ENCODE measurements around the gene STARD8.
A peak's percentile ranks its signal among the peaks of the same experiment; 100 is the strongest.
"Not testable (repeated sequence)": the region's sequence is repeated elsewhere in the genome, so short reads cannot be mapped to it uniquely, and the experiment has no call there.

Gene STARD8

DNA sequence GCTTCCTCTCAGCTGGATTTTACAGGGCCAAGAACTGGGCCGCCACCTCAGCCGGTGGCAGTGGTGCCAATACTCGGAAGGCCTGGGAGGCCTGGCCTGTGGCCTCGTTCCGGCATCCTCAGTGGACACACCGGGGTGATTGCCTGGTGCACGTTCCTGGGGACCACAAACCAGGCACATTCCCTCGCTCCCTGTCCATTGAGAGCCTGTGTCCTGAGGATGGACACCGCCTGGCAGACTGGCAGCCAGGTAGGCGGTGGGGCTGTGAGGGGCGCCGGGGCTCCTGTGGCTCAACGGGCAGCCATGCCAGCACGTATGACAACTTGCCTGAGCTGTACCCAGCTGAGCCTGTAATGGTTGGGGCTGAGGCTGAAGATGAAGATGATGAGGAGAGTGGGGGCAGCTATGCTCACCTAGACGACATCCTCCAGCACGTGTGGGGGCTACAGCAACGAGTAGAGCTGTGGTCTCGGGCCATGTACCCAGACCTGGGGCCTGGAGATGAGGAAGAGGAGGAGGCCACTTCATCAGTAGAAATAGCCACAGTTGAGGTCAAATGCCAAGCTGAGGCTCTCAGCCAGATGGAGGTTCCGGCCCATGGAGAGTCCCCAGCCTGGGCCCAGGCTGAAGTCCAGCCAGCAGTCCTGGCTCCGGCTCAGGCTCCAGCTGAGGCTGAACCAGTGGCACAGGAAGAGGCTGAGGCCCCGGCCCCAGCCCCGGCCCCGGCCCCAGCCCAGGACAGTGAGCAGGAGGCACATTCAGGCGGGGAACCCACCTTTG, 70.4 kb downstream of the STARD8 start:
- no peak for DNase-seq (ENCODE audit: low read depth)

DNA sequence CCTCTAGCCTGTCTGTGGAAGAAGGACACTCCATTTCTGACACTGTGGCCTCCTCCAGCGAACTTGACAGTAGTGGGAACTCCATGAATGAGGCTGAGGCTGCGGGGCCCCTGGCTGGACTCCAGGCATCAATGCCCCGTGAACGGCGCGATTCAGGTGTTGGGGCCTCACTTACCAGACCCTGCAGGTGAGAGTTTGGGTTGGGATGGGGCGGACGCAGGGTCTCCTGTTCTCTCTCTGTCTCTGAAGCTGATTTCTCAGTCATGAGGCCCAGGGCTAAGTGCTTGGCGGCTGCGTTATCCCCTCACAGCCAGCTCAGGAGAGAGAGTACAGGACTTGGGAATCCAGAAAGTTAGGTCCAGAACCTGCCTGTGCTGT, 71.0 kb downstream of the STARD8 start:
- no peak for DNase-seq (ENCODE audit: low read depth)

DNA sequence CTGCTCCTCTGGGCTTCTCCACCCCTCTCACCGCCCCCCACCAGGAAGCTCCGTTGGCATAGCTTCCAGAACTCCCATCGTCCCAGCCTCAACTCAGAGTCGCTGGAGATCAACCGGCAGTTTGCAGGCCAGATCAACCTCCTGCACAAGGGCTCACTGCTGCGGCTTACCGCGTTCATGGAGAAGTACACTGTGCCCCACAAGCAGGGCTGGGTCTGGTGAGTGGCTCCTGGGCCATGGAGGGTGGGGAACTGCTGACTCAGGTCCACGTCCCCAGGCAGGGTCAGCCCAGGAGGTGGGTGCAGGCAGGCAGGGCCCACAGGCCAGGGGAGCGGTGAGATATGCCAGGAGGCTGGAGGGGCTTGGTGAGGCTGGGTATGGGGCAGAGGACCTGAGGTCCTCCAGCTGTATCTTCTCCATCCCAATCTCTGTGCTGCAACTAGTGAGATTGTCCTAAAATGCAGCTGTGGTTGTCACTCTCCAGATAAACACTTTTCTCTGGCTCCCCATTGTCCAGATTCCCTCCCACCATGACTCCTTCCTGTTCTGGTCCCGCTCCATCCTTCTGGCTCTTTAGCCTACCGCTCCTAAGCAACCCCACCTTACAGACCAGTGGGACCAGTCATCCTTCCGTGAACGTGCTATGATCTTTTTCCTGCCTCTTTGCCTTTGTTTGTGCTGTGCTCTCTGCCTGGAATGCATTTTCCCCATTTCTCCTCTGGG, 71.9 kb downstream of the STARD8 start:
- DNase-seq (ENCODE audit: low read depth) = no peak

DNA sequence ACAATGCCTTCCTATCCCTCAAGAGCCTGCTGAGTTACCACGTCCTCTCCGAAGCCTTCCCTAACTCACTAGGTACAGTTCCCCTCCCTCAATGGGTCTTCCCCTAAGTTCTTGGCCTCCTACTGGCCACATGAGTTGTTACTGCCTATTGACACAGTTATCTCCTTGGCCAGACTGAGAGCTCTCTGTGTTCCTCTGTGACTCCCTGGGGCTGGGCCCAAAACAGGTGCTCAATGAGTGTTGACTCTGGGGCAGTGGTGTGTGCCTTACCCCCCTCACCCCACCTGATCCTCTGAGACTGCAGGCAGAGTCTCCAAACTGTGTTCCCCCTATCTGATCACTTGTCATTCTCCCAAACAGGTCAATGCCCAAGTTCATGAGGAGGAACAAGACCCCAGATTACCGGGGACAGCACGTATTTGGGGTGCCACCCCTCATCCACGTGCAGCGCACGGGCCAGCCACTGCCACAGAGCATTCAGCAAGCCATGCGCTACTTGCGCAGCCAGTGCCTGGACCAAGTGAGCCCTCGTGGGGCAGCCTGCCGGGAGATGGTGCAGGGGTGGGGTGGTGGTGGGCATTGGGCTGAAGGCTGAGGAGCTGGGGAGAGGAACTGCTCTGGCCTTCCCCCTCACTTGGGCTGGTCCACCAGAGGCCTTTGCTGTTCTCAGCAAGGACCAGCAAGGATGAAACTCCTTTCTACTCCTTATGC, 72.6 kb downstream of the STARD8 start:
- DNase-seq (ENCODE audit: low read depth) = no peak

DNA sequence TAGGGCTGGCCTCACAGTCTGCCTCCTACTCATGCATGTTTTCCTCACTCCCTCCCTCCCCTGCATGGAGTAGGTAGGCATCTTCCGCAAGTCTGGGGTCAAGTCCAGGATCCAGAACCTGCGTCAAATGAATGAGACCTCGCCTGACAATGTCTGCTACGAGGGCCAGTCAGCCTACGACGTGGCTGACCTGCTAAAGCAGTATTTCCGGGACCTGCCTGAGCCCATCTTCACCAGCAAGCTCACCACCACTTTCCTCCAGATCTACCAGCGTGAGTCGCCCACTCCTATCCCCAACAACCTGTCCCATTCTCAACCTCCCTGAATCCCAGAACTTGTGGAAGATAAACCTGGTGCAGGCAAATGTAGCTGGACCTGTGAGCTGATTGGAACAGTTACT, 73.4 kb downstream of the STARD8 start:
- DNase-seq (ENCODE audit: low read depth) = no peak

DNA sequence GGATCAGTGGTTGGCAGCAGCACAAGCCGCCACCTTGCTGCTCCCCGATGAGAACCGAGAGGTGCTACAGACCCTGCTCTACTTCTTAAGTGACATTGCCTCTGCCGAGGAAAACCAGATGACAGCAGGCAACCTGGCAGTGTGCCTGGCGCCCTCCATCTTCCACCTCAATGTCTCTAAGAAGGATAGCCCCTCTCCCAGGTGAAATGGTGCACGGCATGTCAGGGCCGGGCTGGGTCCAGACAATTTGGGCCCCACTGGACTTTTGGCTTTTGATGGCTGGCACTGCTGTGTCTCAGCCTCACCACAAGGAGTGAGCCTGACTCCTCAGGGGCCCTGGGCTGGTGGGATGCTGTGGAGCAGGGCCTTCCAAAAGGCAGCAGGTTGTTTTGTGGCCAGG, 74.1 kb downstream of the STARD8 start:
- no peak for DNase-seq (ENCODE audit: low read depth)

DNA sequence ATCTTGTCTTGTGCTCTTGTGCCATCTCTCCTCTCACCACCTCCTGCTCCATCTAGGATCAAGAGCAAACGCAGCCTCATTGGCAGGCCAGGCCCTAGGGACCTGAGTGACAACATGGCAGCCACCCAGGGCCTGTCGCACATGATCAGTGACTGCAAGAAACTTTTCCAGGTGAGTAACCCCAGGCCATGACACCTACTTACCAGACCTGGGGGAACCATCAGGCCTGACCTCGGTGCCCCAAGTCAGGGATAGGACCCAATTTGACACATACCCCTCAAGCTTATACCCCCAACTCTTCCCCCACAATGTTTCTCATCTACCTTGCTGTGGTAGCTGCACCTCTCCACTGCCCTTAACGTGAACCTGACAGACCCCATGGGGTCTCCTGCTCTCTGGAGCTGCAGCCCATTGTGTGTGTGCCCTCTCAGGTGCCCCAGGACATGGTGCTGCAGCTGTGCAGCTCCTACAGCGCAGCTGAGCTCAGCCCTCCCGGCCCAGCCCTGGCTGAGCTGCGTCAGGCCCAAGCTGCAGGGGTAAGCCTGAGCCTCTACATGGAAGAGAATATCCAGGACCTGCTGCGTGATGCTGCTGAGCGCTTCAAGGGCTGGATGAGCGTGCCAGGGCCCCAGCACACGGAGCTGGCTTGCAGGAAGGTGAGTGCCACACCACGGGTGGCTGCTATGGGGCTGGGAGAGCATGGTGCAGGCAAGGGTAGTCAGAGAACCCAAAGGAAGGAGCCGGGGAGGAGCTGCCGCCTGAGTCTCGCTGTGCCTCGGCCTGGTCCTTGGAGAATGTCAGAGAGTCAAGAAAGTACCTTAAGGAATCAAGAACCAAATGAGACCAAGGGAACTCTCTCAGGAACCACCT, 74.8 kb downstream of the STARD8 start:
- DNase-seq (ENCODE audit: low read depth) = no peak

DNA sequence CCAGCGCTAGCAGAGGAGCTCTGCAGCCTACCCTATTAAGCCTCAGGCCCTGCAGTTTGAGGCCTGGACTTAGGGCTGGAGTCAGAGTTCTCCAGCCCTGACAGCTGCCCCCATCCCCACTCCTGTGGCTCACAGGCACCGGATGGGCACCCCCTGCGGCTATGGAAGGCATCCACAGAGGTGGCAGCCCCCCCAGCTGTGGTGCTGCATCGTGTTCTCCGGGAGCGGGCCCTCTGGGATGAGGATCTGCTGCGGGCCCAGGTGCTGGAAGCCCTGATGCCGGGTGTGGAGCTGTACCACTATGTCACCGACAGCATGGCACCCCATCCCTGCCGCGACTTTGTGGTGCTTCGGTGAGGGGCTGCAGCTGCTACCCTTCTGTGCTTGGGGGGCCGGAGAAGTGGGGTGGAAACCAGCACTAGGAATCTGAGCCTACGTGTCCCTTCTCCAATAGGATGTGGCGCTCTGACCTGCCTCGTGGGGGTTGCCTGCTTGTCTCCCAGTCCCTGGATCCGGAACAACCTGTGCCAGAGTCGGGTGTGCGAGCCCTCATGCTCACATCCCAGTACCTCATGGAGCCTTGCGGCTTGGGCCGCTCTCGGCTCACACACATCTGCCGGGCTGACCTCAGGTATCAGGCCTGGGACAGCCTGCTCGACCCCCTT, 76.2 kb downstream of the STARD8 start:
- DNase-seq (ENCODE audit: low read depth) = no peak

DNA sequence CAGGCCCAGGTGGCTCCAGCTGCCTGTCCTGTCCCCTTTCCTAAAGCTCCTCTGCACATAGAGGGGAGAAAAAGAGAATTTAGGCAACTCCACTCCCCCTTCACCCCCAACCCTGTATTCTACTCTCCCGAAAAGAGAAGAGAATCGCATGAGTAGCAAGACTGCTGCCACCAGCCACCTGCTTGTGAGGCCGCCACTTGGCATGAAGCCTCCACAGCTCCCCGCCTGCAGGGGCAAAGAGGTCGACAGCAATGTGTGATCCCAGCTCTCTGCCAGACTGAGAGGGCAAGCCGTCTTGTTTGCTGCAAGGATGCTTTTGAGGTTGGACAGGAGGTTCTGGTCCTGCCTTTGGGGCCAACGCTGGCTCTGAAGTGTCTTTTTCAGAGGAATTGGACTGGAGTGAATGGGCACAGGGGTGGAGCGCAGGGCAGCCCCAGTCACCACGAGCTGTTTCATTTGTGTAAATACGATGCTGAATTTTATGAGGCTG, 77.1 kb downstream of the STARD8 start:
- DNase-seq (ENCODE audit: low read depth) = no peak

DNA sequence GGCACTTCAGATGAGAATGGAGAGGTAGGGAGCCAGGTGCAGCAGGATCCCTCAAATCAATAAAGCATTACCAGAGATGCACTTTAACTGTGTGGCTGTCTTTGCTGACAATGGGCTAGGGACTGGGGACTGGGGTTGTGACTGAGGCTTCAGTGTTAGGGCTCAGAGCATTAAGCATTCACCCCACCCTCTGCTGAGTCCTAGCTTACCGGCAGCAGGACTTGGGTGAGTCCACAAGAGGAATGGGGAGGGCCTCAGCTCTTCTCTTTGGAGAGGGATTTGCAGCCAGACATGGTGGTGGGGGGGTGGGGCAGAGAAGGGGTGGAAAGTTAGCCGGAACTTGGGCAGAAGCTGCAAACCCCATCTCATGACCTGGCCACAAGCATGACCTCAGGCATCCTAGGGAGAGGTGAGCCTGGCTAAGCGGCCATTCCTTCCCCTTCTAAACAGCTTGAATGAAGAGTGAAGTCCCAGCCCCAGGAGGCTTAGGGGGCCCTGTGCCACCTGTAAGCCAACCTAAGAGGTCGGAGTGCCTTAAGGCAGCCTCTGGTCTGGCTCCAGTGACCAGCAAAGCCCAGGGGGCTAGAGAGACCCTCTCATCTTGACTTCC, 78.4 kb downstream of the STARD8 start:
- DNase-seq (ENCODE audit: low read depth) = no peak

DNA sequence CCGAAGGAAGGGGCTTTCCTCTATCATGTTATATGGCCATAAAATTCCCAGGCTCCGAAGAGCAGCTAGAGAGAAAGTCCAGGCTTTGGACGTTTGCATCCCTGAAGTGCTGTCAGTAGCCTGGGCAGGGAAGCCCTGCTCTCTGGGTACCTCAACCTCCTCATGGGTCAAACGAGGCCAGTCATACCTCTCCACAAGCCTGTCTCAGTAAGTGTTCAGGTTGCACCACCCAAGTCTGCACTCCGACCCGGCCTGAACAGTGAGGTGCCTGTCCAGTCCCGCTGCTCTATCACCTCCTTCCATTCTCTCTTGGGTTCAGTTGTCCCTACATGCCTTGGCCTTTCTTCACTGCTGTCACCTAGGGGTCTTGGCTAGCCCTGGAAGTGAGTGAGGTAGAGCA, 78.9 kb downstream of the STARD8 start:
- DNase-seq (ENCODE audit: low read depth) = no peak

DNA sequence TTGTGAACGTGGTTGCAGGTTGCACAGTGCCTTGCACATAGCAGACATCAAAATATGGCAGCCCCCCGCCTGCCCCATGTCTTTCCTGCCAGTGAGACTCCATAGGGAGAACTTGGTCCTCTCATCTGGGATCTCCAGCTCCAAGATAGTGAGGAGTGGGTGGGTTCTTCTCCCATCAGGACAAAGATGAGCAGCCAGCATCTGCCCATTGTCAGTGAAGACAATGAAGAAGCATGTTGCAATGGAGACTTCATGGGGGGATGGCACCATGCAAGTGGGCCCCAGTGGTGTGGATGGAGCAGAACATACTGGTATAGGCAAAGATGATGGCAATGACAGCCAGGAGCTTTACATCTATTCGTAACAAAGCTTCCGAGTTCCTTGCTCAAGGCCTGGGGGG, 80.2 kb downstream of the STARD8 start:
- no peak for DNase-seq (ENCODE audit: low read depth)

DNA sequence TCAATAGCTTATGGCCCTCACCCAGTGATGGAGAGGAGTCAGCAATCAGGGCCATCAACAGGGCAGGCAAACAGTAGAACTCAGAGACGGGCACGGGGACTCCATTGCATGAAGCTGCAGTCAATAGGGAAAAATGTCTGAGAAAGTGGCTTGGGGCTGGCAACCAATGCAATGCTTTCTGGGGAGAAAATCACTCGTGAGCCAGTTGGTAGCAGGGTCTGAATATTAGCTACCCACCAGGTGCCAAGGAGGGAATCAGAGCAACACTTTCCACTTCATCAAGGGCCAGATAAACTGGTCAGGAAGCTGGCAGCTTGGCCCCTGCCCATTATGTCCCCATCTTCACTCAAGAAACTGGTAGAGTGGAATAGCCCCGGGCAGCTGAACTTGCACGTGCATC, 80.7 kb downstream of the STARD8 start:
- DNase-seq (ENCODE audit: low read depth) = no peak

DNA sequence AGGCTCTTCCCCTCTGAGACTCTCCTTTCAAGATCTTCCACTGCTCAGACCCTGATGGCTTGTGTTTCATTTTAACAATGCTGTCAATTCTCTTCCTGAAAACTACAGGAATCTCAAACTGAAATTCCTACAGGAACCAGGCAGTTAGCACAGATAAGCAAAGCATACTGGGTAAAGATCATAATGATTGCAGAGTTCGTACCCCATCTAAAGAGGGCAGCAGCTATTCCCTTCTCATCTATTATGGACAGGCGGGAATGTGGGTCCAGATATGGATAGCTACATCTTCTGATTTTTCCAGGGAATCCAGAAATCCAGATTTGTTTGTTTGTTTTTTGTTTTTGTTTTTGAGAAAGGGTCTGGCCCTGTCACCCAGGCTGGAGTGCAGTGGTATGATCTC, 83.8 kb downstream of the STARD8 start:
- no peak for DNase-seq (ENCODE audit: low read depth)

DNA sequence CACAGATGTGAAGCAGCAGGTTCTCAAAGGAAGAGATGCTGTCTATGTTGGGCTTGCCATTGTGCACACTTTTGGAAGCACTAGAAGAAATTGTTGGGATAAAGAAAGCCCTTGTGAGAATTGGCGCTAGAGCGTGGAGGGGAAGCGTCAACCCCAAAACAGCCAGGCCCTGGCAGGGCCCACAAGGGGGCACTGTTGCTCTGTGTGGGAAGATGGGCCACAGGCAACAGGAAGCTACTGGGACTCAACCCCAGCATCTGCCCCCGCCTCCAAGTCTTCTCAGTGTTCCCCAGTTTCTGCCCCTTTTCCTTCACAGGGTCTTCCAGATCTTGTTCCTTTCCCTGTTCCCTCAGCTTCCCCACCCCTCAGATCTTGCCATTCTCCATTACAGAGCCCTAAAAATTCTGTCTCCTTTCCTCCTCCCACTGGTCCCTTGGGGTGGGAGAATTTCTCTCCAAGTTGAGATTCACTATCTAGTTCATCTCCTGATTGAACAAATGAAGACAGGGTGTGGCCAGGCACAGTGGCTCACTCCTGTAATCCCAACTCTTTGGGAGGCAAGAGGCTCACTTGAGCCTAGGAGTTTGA, 85.5 kb downstream of the STARD8 start:
- peak; percentile 29 for DNase-seq (ENCODE audit: low read depth)

DNA sequence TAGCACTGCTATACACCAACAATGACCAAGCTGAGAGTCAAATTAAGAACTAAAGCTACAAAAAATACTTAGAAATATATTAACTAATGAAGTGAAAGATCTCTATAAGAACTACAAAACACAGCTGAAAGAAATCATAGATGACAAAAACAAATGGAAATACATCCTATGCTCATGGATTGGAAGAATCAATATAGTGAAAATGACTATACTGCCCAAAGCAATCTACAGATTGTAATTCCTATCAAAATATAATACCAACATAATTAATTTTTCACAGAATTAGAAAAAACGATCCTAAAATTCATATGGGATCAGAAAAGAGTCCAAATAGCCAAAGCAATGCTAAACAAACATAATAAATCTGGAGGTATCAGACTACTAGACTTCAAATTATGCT, 87.8 kb downstream of the STARD8 start:
- DNase-seq (ENCODE audit: low read depth) = no peak

DNA sequence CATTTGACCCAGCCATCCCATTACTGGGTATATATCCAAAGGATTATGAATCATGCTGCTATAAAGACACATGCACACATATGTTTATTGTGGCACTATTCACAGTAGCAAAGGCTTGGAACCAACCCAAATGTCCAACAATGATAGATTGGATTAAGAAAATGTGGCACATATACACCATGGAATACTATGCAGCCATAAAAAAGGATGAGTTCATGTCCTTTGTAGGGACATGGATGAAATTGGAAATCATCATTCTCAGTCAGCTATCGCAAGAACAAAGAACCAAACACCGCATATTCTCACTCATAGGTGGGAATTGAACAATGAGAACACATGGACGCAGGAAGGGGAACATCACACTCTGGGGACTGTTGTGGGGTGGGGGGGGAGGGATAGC, 94.4 kb downstream of the STARD8 start:
- DNase-seq (ENCODE audit: low read depth) = not testable (repeated sequence)

DNA sequence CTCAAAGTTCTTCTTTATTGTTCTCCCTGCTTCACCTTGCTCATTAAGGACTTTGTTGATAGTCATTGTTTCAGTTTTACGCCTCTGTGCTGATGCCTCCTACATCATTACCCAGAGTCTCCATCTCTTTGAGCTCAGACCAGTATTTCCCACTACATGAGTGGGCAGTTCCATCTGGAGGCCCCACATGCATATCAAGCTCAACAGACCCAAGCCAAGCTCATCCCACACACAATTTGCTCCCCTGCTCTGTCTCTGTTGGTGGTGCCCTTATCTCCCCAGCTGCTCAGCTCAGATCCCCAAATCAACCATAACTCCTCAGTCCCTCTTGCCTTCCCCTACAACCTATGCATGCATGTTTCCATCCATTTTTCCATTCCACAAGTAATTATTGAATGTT, 96.3 kb downstream of the STARD8 start:
- DNase-seq (ENCODE audit: low read depth) = no peak

DNA sequence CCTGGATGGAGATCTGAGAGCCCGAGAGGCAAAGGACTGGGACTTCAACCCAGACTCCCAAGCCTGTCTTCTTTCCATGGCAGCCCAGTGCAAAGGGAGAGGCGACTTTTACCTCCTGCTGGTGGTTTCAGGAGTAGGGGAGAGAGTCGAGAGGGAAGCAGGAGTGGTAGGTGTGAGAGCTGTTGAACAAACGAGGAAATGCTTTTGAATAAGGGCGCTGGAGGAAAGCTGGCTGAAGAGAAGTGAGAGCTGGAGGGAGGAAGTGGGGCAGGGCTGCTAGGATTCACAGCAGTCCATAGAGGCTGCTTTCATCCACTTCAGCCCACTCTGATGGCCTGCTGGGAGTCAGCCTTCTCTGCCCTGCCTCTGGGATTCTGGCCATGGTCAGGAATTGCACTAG, 99.5 kb downstream of the STARD8 start:
- no peak for DNase-seq (ENCODE audit: low read depth)

DNA sequence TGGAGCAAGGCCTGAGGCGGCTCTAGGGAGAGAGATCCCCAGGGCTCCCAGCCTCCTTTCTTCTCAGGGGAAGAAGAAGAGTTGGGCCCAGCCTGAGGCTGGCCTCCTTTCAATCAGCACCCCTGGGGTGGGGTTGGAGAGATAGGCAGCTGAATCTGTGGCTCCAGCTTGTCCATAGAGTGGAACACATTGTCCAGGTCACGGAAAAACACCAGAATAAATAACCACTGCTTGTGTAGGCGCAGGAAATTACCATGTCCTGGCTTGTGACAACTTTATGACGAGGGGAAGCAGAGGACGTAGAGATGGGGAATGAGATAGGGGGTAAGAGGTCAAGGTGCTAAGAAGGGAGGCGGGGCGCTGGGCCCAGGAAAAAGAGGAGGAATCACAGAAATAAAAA, 100.6 kb downstream of the STARD8 start:
- no peak for DNase-seq (ENCODE audit: low read depth)

DNA sequence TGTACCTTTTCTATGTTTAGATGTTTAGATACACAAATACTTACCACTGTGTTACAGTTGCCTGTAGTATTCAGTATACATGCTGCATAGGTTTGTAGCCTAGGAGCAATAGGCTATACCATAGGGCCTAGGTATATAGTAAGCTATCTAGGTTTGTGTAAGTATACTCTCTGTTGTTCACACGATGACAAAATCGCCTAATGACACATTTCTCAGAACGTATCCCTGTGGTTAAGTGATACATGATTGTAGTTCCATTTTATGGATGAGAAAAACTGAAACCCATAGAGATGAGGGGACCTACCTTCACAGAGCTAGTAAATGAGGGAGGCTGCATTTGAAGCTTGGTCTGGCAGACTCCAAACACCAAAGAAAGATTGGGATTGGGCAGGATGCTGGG, 102.0 kb downstream of the STARD8 start:
- DNase-seq (ENCODE audit: low read depth) = no peak

Data from stimulated activated CD4-positive, alpha-beta T cell treated with anti-CD3 and anti-CD28 coated beads, Interleukin-2, amount 100 ng/mL, for 4 hours (primary cell).